ENCODE measurements around the gene UTS2.

UTS2 gene

GRCh38 chr1:7884757-7885156, 31.9 kb upstream of the UTS2 start:
- WGBS, 2 experiments (ENCODE audit: insufficient coverage in 2 of 2): 79 to 85% methylated on average over 1 of the region's 1 CpG

GRCh38 chr1:7879228-7879627, 26.4 kb upstream of the UTS2 start:
- Histone ChIP-seq H3K27ac (ENCODE audit: low read depth, low read length, severe bottlenecking) (no peak overlapping the region), H3K36me3 (ENCODE audit: control insufficient read depth, insufficient read depth, low read length) (no peaks in the 10 kb centered on the region), H3K4me1 (ENCODE audit: control insufficient read depth, insufficient read depth, low read length, poor library complexity, severe bottlenecking) (no peaks in the 10 kb centered on the region), H3K4me3 (ENCODE audit: extremely low read depth, insufficient read depth, low read length, poor library complexity, severe bottlenecking) (no peak overlapping the region), H3K9me3 (ENCODE audit: control insufficient read depth, low read length) (peaks cover 5% of the 10 kb centered on the region)
- 70 to 93% methylated on average over 2 to 3 of the region's 3 CpGs for WGBS, 2 experiments (ENCODE audit: insufficient coverage in 2 of 2)

More at GRCh38 chr1:7884757-7885156, 31.9 kb upstream of the UTS2 start:
- Histone ChIP-seq H3K9me3 (ENCODE audit: control insufficient read depth, low read length) (no peaks in the 10 kb centered on the region), H3K27ac (ENCODE audit: low read depth, low read length, severe bottlenecking) (no peak overlapping the region), H3K4me1 (ENCODE audit: control insufficient read depth, insufficient read depth, low read length, poor library complexity, severe bottlenecking) (no peaks in the 10 kb centered on the region), H3K4me3 (ENCODE audit: extremely low read depth, insufficient read depth, low read length, poor library complexity, severe bottlenecking) (no peak overlapping the region), H3K36me3 (ENCODE audit: control insufficient read depth, insufficient read depth, low read length) (no peaks in the 10 kb centered on the region)

GRCh38 chr1:7878027-7878426, 25.2 kb upstream of the UTS2 start:
- Histone ChIP-seq H3K4me1 (ENCODE audit: control insufficient read depth, insufficient read depth, low read length, poor library complexity, severe bottlenecking) (no peaks in the 10 kb centered on the region), H3K9me3 (ENCODE audit: control insufficient read depth, low read length) (peaks cover 5% of the 10 kb centered on the region), H3K36me3 (ENCODE audit: control insufficient read depth, insufficient read depth, low read length) (no peaks in the 10 kb centered on the region), H3K27ac (ENCODE audit: low read depth, low read length, severe bottlenecking) (no peak overlapping the region), H3K4me3 (ENCODE audit: extremely low read depth, insufficient read depth, low read length, poor library complexity, severe bottlenecking) (no peak overlapping the region)
- WGBS, 2 experiments (ENCODE audit: insufficient coverage in 2 of 2): no CpG with 5 or more reads among the region's 1 CpG

- WGBS, 2 experiments (ENCODE audit: insufficient coverage in 2 of 2): 96% methylated on average over 7 to 8 of the region's 11 CpGs
Observed at GRCh38 chr1:7873801-7874795, 21.2 kb upstream of the UTS2 start.

GRCh38 chr1:7871136-7871535, 18.3 kb upstream of the UTS2 start:
- no peak overlapping the region for H3K27ac ChIP-seq (ENCODE audit: low read depth, low read length, severe bottlenecking)
- no peaks in the 10 kb centered on the region for H3K9me3 ChIP-seq (ENCODE audit: control insufficient read depth, low read length)
- H3K4me3 ChIP-seq (ENCODE audit: extremely low read depth, insufficient read depth, low read length, poor library complexity, severe bottlenecking): no peak overlapping the region
- H3K4me1 ChIP-seq (ENCODE audit: control insufficient read depth, insufficient read depth, low read length, poor library complexity, severe bottlenecking): no peaks in the 10 kb centered on the region
- 90% methylated on average over 2 of the region's 6 CpGs; no CpG with 5 or more reads in 1 of the 2 experiments for WGBS, 2 experiments (ENCODE audit: insufficient coverage in 2 of 2)
- H3K36me3 ChIP-seq (ENCODE audit: control insufficient read depth, insufficient read depth, low read length): no peaks in the 10 kb centered on the region

More at GRCh38 chr1:7873801-7874795, 21.2 kb upstream of the UTS2 start:
- Histone ChIP-seq H3K9me3 (ENCODE audit: control insufficient read depth, low read length) (peaks cover 5% of the 10 kb centered on the region), H3K27ac (ENCODE audit: low read depth, low read length, severe bottlenecking) (no peak overlapping the region), H3K4me3 (ENCODE audit: extremely low read depth, insufficient read depth, low read length, poor library complexity, severe bottlenecking) (no peak overlapping the region), H3K36me3 (ENCODE audit: control insufficient read depth, insufficient read depth, low read length) (no peaks in the 10 kb centered on the region), H3K4me1 (ENCODE audit: control insufficient read depth, insufficient read depth, low read length, poor library complexity, severe bottlenecking) (no peaks in the 10 kb centered on the region)

- H3K36me3 ChIP-seq (ENCODE audit: control insufficient read depth, insufficient read depth, low read length): no peaks in the 10 kb centered on the region
- no peak overlapping the region for H3K27ac ChIP-seq (ENCODE audit: low read depth, low read length, severe bottlenecking)
- 94 to 95% methylated on average over 15 to 16 of the region's 16 CpGs for WGBS, 2 experiments (ENCODE audit: insufficient coverage in 2 of 2)
- H3K4me3 ChIP-seq (ENCODE audit: extremely low read depth, insufficient read depth, low read length, poor library complexity, severe bottlenecking): no peak overlapping the region
- H3K4me1 ChIP-seq (ENCODE audit: control insufficient read depth, insufficient read depth, low read length, poor library complexity, severe bottlenecking): no peaks in the 10 kb centered on the region
- no peaks in the 10 kb centered on the region for H3K9me3 ChIP-seq (ENCODE audit: control insufficient read depth, low read length)
Observed at GRCh38 chr1:7869136-7869920, 16.5 kb upstream of the UTS2 start.

GRCh38 chr1:7868070-7868780, 15.4 kb upstream of the UTS2 start:
- WGBS, 2 experiments (ENCODE audit: insufficient coverage in 2 of 2): 70 to 93% methylated on average over 2 to 9 of the region's 10 CpGs
- H3K36me3 ChIP-seq (ENCODE audit: control insufficient read depth, insufficient read depth, low read length): no peaks in the 10 kb centered on the region
- no peak overlapping the region for H3K27ac ChIP-seq (ENCODE audit: low read depth, low read length, severe bottlenecking)
- no peak overlapping the region for H3K4me3 ChIP-seq (ENCODE audit: extremely low read depth, insufficient read depth, low read length, poor library complexity, severe bottlenecking)
- H3K4me1 ChIP-seq (ENCODE audit: control insufficient read depth, insufficient read depth, low read length, poor library complexity, severe bottlenecking): no peaks in the 10 kb centered on the region
- no peaks in the 10 kb centered on the region for H3K9me3 ChIP-seq (ENCODE audit: control insufficient read depth, low read length)

GRCh38 chr1:7865978-7866377, 13.1 kb upstream of the UTS2 start:
- H3K4me3 ChIP-seq (ENCODE audit: extremely low read depth, insufficient read depth, low read length, poor library complexity, severe bottlenecking): no peak overlapping the region
- no peak overlapping the region for H3K27ac ChIP-seq (ENCODE audit: low read depth, low read length, severe bottlenecking)
- H3K9me3 ChIP-seq (ENCODE audit: control insufficient read depth, low read length): no peaks in the 10 kb centered on the region
- no peaks in the 10 kb centered on the region for H3K36me3 ChIP-seq (ENCODE audit: control insufficient read depth, insufficient read depth, low read length)
- 84 to 91% methylated on average over 13 to 14 of the region's 16 CpGs for WGBS, 2 experiments (ENCODE audit: insufficient coverage in 2 of 2)
- H3K4me1 ChIP-seq (ENCODE audit: control insufficient read depth, insufficient read depth, low read length, poor library complexity, severe bottlenecking): no peaks in the 10 kb centered on the region

GRCh38 chr1:7863756-7864328, 11.0 kb upstream of the UTS2 start:
- Histone ChIP-seq H3K4me1 (ENCODE audit: control insufficient read depth, insufficient read depth, low read length, poor library complexity, severe bottlenecking) (no peaks in the 10 kb centered on the region), H3K27ac (ENCODE audit: low read depth, low read length, severe bottlenecking) (no peak overlapping the region), H3K4me3 (ENCODE audit: extremely low read depth, insufficient read depth, low read length, poor library complexity, severe bottlenecking) (no peak overlapping the region), H3K36me3 (ENCODE audit: control insufficient read depth, insufficient read depth, low read length) (no peaks in the 10 kb centered on the region), H3K9me3 (ENCODE audit: control insufficient read depth, low read length) (no peaks in the 10 kb centered on the region)
- WGBS, 2 experiments (ENCODE audit: insufficient coverage in 2 of 2): 90 to 96% methylated on average over 10 to 11 of the region's 17 CpGs
